ENCODE measurements around the gene RBMY1A1. TPM values are rescaled to one million over a fixed set of nuclear protein-coding genes. Genes with fewer than 3 reads are reported as not detected.
"Not testable (repeated sequence)": the region's sequence is repeated elsewhere in the genome, so short reads cannot be mapped to it uniquely, and the experiment has no call there.

Gene RBMY1A1
- polyA plus RNA-seq (ENCODE audit: insufficient read length in 4 of 4) = not detected

GRCh38 chrY:21534579-21534978, at the start of gene RBMY1A1:
RBMY1A1 (plus strand) TSS chrY:21534879; CDS start chrY:21536892, 2,013 bp downstream.
- DNase-seq (ENCODE audit: low read depth in 4 of 4, low spot score in 3 of 4) = not testable (repeated sequence)

- DNase-seq (ENCODE audit: low read depth in 4 of 4, low spot score in 3 of 4) = not testable (repeated sequence)
Observed at GRCh38 chrY:21511038-21511437, 23.6 kb upstream of the RBMY1A1 start, which contains the start of gene RBMY1B. RBMY1B (plus strand) TSS chrY:21511338; CDS start chrY:21513351, 2,013 bp downstream.

- not testable (repeated sequence) for DNase-seq (ENCODE audit: low read depth in 4 of 4, low spot score in 3 of 4)
Observed at GRCh38 chrY:21559316-21559984, 24.8 kb downstream of the RBMY1A1 start.

- no peak for DNase-seq (ENCODE audit: low read depth in 4 of 4, low spot score in 3 of 4)
Observed at GRCh38 chrY:21585449-21585848, 50.8 kb downstream of the RBMY1A1 start.

GRCh38 chrY:21586454-21586853, 51.8 kb downstream of the RBMY1A1 start:
- not testable (repeated sequence) for DNase-seq (ENCODE audit: low read depth in 4 of 4, low spot score in 3 of 4)

- DNase-seq (ENCODE audit: low read depth in 4 of 4, low spot score in 3 of 4) = no peak
Observed at GRCh38 chrY:21592059-21592458, 57.4 kb downstream of the RBMY1A1 start.

- not testable (repeated sequence) for DNase-seq (ENCODE audit: low read depth in 4 of 4, low spot score in 3 of 4)
Observed at GRCh38 chrY:21596287-21596686, 61.6 kb downstream of the RBMY1A1 start.

Other genes starting within 250 kb of the RBMY1A1 start
- gene RBMY1B, start 23.5 kb upstream of the RBMY1A1 start, polyA plus RNA-seq (ENCODE audit: insufficient read length in 4 of 4) = not detected

Measured in left renal pelvis (tissue), 4 donors.